Measurements from ENCODE around the gene PACRG.

Gene PACRG

GRCh38 chr6:163239572-163240340, 512.0 kb downstream of the PACRG start:
- H3K27me3 ChIP-seq (ENCODE audit: control insufficient read depth, insufficient read depth, low read length), result no peaks in the 10 kb centered on the region
- no peak overlapping the region for H3K4me3 ChIP-seq (ENCODE audit: low read length)
- H3K36me3 ChIP-seq (ENCODE audit: control insufficient read depth, insufficient read depth, low read length), result no peaks in the 10 kb centered on the region
- H3K4me1 ChIP-seq (ENCODE audit: control insufficient read depth, insufficient read depth, low read length), result no peaks in the 10 kb centered on the region
- no peak overlapping the region for H3K9ac ChIP-seq (ENCODE audit: low read length)
- H3K9me3 ChIP-seq (ENCODE audit: control insufficient read depth, low read length), result no peaks in the 10 kb centered on the region

- H3K36me3 ChIP-seq (ENCODE audit: control insufficient read depth, insufficient read depth, low read length), result no peaks in the 10 kb centered on the region
- no peak overlapping the region for H3K4me3 ChIP-seq (ENCODE audit: low read length)
- no peaks in the 10 kb centered on the region for H3K4me1 ChIP-seq (ENCODE audit: control insufficient read depth, insufficient read depth, low read length)
- H3K9me3 ChIP-seq (ENCODE audit: control insufficient read depth, low read length), result no peaks in the 10 kb centered on the region
- no peak overlapping the region for H3K9ac ChIP-seq (ENCODE audit: low read length)
- no peaks in the 10 kb centered on the region for H3K27me3 ChIP-seq (ENCODE audit: control insufficient read depth, insufficient read depth, low read length)
Observed at GRCh38 chr6:163240556-163240955, 512.8 kb downstream of the PACRG start.

- H3K36me3 ChIP-seq (ENCODE audit: control insufficient read depth, insufficient read depth, low read length), result no peaks in the 10 kb centered on the region
- H3K9ac ChIP-seq (ENCODE audit: low read length), result no peak overlapping the region
Observed at GRCh38 chr6:163241683-163242082, 513.9 kb downstream of the PACRG start.

GRCh38 chr6:163243083-163243482, 515.3 kb downstream of the PACRG start:
- Histone ChIP-seq H3K4me1 (ENCODE audit: control insufficient read depth, insufficient read depth, low read length) (no peaks in the 10 kb centered on the region), H3K36me3 (ENCODE audit: control insufficient read depth, insufficient read depth, low read length) (no peaks in the 10 kb centered on the region), H3K9ac (ENCODE audit: low read length) (no peak overlapping the region), H3K9me3 (ENCODE audit: control insufficient read depth, low read length) (no peaks in the 10 kb centered on the region), H3K4me3 (ENCODE audit: low read length) (no peak overlapping the region), H3K27me3 (ENCODE audit: control insufficient read depth, insufficient read depth, low read length) (no peaks in the 10 kb centered on the region)

More at GRCh38 chr6:163241683-163242082, 513.9 kb downstream of the PACRG start:
- no peaks in the 10 kb centered on the region for H3K4me1 ChIP-seq (ENCODE audit: control insufficient read depth, insufficient read depth, low read length)
- no peaks in the 10 kb centered on the region for H3K27me3 ChIP-seq (ENCODE audit: control insufficient read depth, insufficient read depth, low read length)
- H3K9me3 ChIP-seq (ENCODE audit: control insufficient read depth, low read length), result no peaks in the 10 kb centered on the region
- no peak overlapping the region for H3K4me3 ChIP-seq (ENCODE audit: low read length)

GRCh38 chr6:163243692-163244589, 516.2 kb downstream of the PACRG start:
- H3K4me1 ChIP-seq (ENCODE audit: control insufficient read depth, insufficient read depth, low read length), result no peaks in the 10 kb centered on the region
- no peak overlapping the region for H3K9ac ChIP-seq (ENCODE audit: low read length)
- H3K27me3 ChIP-seq (ENCODE audit: control insufficient read depth, insufficient read depth, low read length), result no peaks in the 10 kb centered on the region
- no peaks in the 10 kb centered on the region for H3K36me3 ChIP-seq (ENCODE audit: control insufficient read depth, insufficient read depth, low read length)
- no peaks in the 10 kb centered on the region for H3K9me3 ChIP-seq (ENCODE audit: control insufficient read depth, low read length)
- no peak overlapping the region for H3K4me3 ChIP-seq (ENCODE audit: low read length)

GRCh38 chr6:163248051-163248450, 520.3 kb downstream of the PACRG start:
- Histone ChIP-seq H3K4me3 (ENCODE audit: low read length) (no peak overlapping the region), H3K27me3 (ENCODE audit: control insufficient read depth, insufficient read depth, low read length) (no peaks in the 10 kb centered on the region), H3K4me1 (ENCODE audit: control insufficient read depth, insufficient read depth, low read length) (no peaks in the 10 kb centered on the region), H3K36me3 (ENCODE audit: control insufficient read depth, insufficient read depth, low read length) (no peaks in the 10 kb centered on the region), H3K9me3 (ENCODE audit: control insufficient read depth, low read length) (no peaks in the 10 kb centered on the region), H3K9ac (ENCODE audit: low read length) (no peak overlapping the region)

GRCh38 chr6:163249651-163250101, 521.9 kb downstream of the PACRG start:
- Histone ChIP-seq H3K9ac (ENCODE audit: low read length) (no peak overlapping the region), H3K36me3 (ENCODE audit: control insufficient read depth, insufficient read depth, low read length) (no peaks in the 10 kb centered on the region), H3K4me3 (ENCODE audit: low read length) (no peak overlapping the region), H3K27me3 (ENCODE audit: control insufficient read depth, insufficient read depth, low read length) (no peaks in the 10 kb centered on the region), H3K9me3 (ENCODE audit: control insufficient read depth, low read length) (no peaks in the 10 kb centered on the region), H3K4me1 (ENCODE audit: control insufficient read depth, insufficient read depth, low read length) (no peaks in the 10 kb centered on the region)

- Histone ChIP-seq H3K9ac (ENCODE audit: low read length) (no peak overlapping the region), H3K9me3 (ENCODE audit: control insufficient read depth, low read length) (no peaks in the 10 kb centered on the region), H3K27me3 (ENCODE audit: control insufficient read depth, insufficient read depth, low read length) (no peaks in the 10 kb centered on the region), H3K4me1 (ENCODE audit: control insufficient read depth, insufficient read depth, low read length) (no peaks in the 10 kb centered on the region), H3K4me3 (ENCODE audit: low read length) (no peak overlapping the region), H3K36me3 (ENCODE audit: control insufficient read depth, insufficient read depth, low read length) (no peaks in the 10 kb centered on the region)
Observed at GRCh38 chr6:163250116-163250515, 522.3 kb downstream of the PACRG start.

- H3K36me3 ChIP-seq (ENCODE audit: control insufficient read depth, insufficient read depth, low read length), result no peaks in the 10 kb centered on the region
- H3K9me3 ChIP-seq (ENCODE audit: control insufficient read depth, low read length), result no peaks in the 10 kb centered on the region
- H3K9ac ChIP-seq (ENCODE audit: low read length), result no peak overlapping the region
- no peaks in the 10 kb centered on the region for H3K4me1 ChIP-seq (ENCODE audit: control insufficient read depth, insufficient read depth, low read length)
- no peak overlapping the region for H3K4me3 ChIP-seq (ENCODE audit: low read length)
- H3K27me3 ChIP-seq (ENCODE audit: control insufficient read depth, insufficient read depth, low read length), result no peaks in the 10 kb centered on the region
Observed at GRCh38 chr6:163252061-163252591, 524.4 kb downstream of the PACRG start.

- H3K27me3 ChIP-seq (ENCODE audit: control insufficient read depth, insufficient read depth, low read length), result no peaks in the 10 kb centered on the region
- H3K4me1 ChIP-seq (ENCODE audit: control insufficient read depth, insufficient read depth, low read length), result no peaks in the 10 kb centered on the region
- H3K9ac ChIP-seq (ENCODE audit: low read length), result no peak overlapping the region
- H3K9me3 ChIP-seq (ENCODE audit: control insufficient read depth, low read length), result no peaks in the 10 kb centered on the region
- no peaks in the 10 kb centered on the region for H3K36me3 ChIP-seq (ENCODE audit: control insufficient read depth, insufficient read depth, low read length)
- H3K4me3 ChIP-seq (ENCODE audit: low read length), result no peak overlapping the region
Observed at GRCh38 chr6:163253556-163254213, 525.9 kb downstream of the PACRG start.

GRCh38 chr6:163254341-163254835, 526.6 kb downstream of the PACRG start:
- H3K4me3 ChIP-seq (ENCODE audit: low read length), result no peak overlapping the region
- no peaks in the 10 kb centered on the region for H3K4me1 ChIP-seq (ENCODE audit: control insufficient read depth, insufficient read depth, low read length)
- H3K36me3 ChIP-seq (ENCODE audit: control insufficient read depth, insufficient read depth, low read length), result no peaks in the 10 kb centered on the region
- H3K27me3 ChIP-seq (ENCODE audit: control insufficient read depth, insufficient read depth, low read length), result peaks cover 3% of the 10 kb centered on the region
- no peaks in the 10 kb centered on the region for H3K9me3 ChIP-seq (ENCODE audit: control insufficient read depth, low read length)
- H3K9ac ChIP-seq (ENCODE audit: low read length), result no peak overlapping the region
